ENCODE measurements around the gene ESPNL.

GRCh38 chr2:238060542-238061314 is 39.4 kb upstream of the ESPNL start, which contains the start of gene SCLY:
- TF ChIP-seq CTCF (conservative IDR thresholded peaks at IDR 0.05; ENCODE audit: low read depth, low read length) = no peak
- TF ChIP-seq MAZ (IDR thresholded peaks at IDR 0.05; ENCODE audit: borderline replicate concordance, low read depth, low read length) = peak; percentile 96
- peak; percentile 85 for TF ChIP-seq POLR2A (IDR thresholded peaks at IDR 0.05; ENCODE audit: low read depth, low read length)
- TF ChIP-seq RAD21 (IDR thresholded peaks at IDR 0.05; ENCODE audit: low read length) = peak; percentile 18; the same call in 1 of the 2 replicates
- no peak for TF ChIP-seq MAFK (IDR thresholded peaks at IDR 0.05; ENCODE audit: low read depth, low read length)
- TF ChIP-seq RCOR1 (IDR thresholded peaks at IDR 0.05; ENCODE audit: insufficient replicate concordance, low read length) = no peak
- TF ChIP-seq MXI1 (IDR thresholded peaks at IDR 0.05; ENCODE audit: borderline replicate concordance, low read depth, low read length) = peak; percentile 26; the same call in 1 of the 2 replicates
- no peak for TF ChIP-seq RFX5 (IDR thresholded peaks at IDR 0.05; ENCODE audit: low read depth, low read length)
- TF ChIP-seq CHD1 (IDR thresholded peaks at IDR 0.05; ENCODE audit: low read depth, low read length) = no peak
- TF ChIP-seq BHLHE40 (IDR thresholded peaks at IDR 0.05; ENCODE audit: low read depth, low read length) = peak; percentile 22; the same call in 1 of the 2 replicates
- TF ChIP-seq ELK1 (IDR thresholded peaks at IDR 0.05; ENCODE audit: borderline replicate concordance, low read depth, low read length) = no peak
- TF ChIP-seq FOS (IDR thresholded peaks at IDR 0.05; ENCODE audit: low read depth, low read length) = no peak
- no peak for TF ChIP-seq CEBPB (IDR thresholded peaks at IDR 0.05; ENCODE audit: low read depth, low read length)

All from IMR-90 (cell line).